Right lobe of liver (tissue), 6 donors: ENCODE data around the gene CAPZB. TPM values are rescaled to one million over a fixed set of nuclear protein-coding genes. Genes with fewer than 3 reads are reported as not detected.

Experiments
- ATAC-seq, 4 donors: fragments of 200-7000 bp; cut with Tn5 transposase; one replicate each; pipeline ENCODE4 v1.9.1; 2020; ENCODE audit warnings: mild to moderate bottlenecking in 4 of 4, moderate library complexity in 4 of 4
- DNase-seq, 3 donors: peaks; one replicate each; pipeline ENCODE4 v3.0.0-alpha.2; 2020
- H3K27ac ChIP-seq, 3 donors: fragments of 200-600 bp; one replicate each; pipeline ENCODE4 v1.8.0; 2022
- H3K27me3 ChIP-seq, 2 donors: fragments of 200-600 bp; one replicate each; pipeline ENCODE4 v1.8.0; 2022
- H3K36me3 ChIP-seq, 4 donors: fragments of 200-600 bp; sonication (generic) in 1 of 4; one replicate each; pipeline versions ENCODE4 v1.5.1 to v1.8.0; 2017 to 2022; ENCODE audit warnings: control low read depth in 1 of 4
- H3K4me1 ChIP-seq, 4 donors: fragments of 200-600 bp; sonication (generic) in 1 of 4; one replicate each; pipeline versions ENCODE4 v1.5.1 to v1.8.0; 2017 to 2022; ENCODE audit warnings: control low read depth in 1 of 4
- H3K4me3 ChIP-seq, 3 donors: fragments of 200-600 bp; one replicate each; pipeline ENCODE4 v1.8.0; 2022
- H3K9me3 ChIP-seq, 4 donors: fragments of 200-600 bp; sonication (generic) in 1 of 4; one replicate each; pipeline versions ENCODE4 v1.5.1 to v1.8.0; 2017 to 2022; ENCODE audit warnings: control low read depth in 1 of 4
- POLR2A ChIP-seq: fragments of 450-650 bp; IDR thresholded peaks from one replicate; pipeline ENCODE4 v1.6.1; 2017; ENCODE audit warnings: antibody characterized with exemption, mild to moderate bottlenecking
- whole genome bisulfite sequencing: methylation state at CpG from one replicate; pipeline ENCODE4 v1.1.6; 2018; ENCODE audit warnings: low coverage, low lambda C conversion rate; ENCODE audit not compliant: insufficient coverage; ENCODE audit errors: missing lambda C conversion rate; 5-methylcytosine and 5-hydroxymethylcytosine counted together
- intact Hi-C, 2 donors: fragments of 100-400 bp; cut with DNase I; formaldehyde crosslinking; loops; one replicate each; pipeline versions ENCODE4 v1.11.2 to v1.14.1; 2022
- total RNA-seq, 6 experiments: library from RNA; depleted of rRNA in 2 of 6; stranded (reverse); fragments of >200 nt in 2 of 6; fragmentation: NEBNext Ultra II Directional in 3 of 6; extraction: Animal tissue kit (Norgen Biotek cat#: 25700) in 3 of 6; gene quantifications; one replicate each; pipeline versions ENCODE4 v1.1.0 to v1.2.4, GENCODE V29; 2016 to 2023
- TF ChIP-seq, protein P1 (sequence below), 4 donors: fragments of 200-600 bp in 3 of 4; fragments of 450-650 bp in 1 of 4; IDR thresholded peaks; one replicate each; pipeline versions ENCODE4 v1.5.1 to v1.8.0; 2016 to 2022; ENCODE audit warnings: antibody characterized with exemption in 4 of 4, mild to moderate bottlenecking in 2 of 4
- donor health status: DM: no; HTN: yes; CAD: no.
- donor health status: DM: no; HTN: no; CAD: no.
- donor health status: DM: no; HTN: no; CAD: no.
- donor health status: DM: no; HTN: yes; CAD: no.
- donor health status: DM: no; HTN: yes; CAD: no.

The CAPZB gene
- total RNA-seq, 6 experiments from 2014 or later = 53.5 to 117 (median 88.0) TPM

DNA sequence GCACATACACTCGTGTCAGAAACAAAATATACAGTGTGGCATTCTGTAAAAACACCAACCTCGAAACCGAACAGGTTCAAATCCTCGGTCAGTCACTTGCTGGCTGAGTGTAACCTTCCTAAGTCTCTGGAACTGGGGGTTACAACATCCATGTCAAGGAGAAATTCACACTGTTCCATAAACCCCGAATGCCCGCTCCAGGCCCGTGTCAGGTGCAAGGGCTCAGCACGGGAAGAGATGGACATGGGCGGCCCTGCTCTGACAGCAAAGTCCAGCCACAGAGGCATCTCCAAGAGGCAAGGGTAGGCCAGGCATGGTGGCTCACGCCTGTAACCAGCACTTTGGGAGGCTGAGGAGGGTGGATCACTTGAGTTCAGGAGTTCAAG, 93.8 kb downstream of the CAPZB start:
- WGBS = 22% methylated on average over 6 of the region's 10 CpGs
- H3K27ac ChIP-seq = peak overlapping the region in 2 of 3 donors; percentile 0 to 33

DNA sequence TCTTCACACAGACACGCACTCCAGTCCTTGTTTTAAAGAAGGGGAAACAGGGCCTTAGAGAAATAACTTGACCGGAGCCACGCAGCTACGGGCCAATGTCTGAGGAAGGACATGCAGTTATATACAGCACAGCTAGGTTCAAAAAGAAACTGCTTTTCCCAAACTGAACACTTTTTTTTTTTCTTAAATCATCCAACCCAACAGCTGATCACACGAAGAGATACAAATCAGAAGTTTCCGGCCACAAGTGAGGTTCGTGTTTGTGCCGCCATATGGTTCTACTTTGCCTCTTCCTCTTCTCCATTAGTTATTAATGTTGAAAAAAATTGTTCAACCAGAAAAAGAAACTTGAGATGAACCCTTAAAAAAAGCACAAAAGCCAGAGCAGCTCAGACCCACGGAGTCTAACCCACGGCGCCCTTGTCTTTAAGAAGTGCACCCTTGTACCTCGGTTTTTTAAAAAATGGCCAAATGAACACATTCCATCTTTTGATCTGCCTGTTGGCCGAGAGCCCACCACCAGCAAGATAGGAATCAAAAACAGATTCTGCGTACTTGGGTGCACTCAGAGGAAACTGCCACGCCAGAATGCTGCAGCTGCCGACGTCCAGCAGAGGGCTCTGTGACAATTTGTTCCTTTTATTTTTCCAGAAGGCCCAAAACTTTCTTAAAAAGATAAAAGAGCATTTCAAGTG, 94.3 kb downstream of the CAPZB start:
- Histone ChIP-seq H3K27ac (peak overlapping the region in 2 of 3 donors; percentile 0 to 33), H3K4me1 (peaks cover 0 to 17% (median 4%) of the 10 kb centered on the region in 4 donors), H3K9me3 (no peaks in the 10 kb centered on the region), H3K27me3 (no peaks in the 10 kb centered on the region), H3K36me3 (peaks cover 0 to 3% (median 0%) of the 10 kb centered on the region in 4 donors), H3K4me3 (no peak overlapping the region)
- ATAC-seq (peak; percentile 37 to 56 (median 44)), DNase-seq (peak in 1 of 3 donors; percentile 40)
- 24% methylated on average over 17 of the region's 17 CpGs for WGBS
- no peak for TF ChIP-seq POLR2A
- TF ChIP-seq, protein P1, sequence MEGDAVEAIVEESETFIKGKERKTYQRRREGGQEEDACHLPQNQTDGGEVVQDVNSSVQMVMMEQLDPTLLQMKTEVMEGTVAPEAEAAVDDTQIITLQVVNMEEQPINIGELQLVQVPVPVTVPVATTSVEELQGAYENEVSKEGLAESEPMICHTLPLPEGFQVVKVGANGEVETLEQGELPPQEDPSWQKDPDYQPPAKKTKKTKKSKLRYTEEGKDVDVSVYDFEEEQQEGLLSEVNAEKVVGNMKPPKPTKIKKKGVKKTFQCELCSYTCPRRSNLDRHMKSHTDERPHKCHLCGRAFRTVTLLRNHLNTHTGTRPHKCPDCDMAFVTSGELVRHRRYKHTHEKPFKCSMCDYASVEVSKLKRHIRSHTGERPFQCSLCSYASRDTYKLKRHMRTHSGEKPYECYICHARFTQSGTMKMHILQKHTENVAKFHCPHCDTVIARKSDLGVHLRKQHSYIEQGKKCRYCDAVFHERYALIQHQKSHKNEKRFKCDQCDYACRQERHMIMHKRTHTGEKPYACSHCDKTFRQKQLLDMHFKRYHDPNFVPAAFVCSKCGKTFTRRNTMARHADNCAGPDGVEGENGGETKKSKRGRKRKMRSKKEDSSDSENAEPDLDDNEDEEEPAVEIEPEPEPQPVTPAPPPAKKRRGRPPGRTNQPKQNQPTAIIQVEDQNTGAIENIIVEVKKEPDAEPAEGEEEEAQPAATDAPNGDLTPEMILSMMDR (IDR thresholded peaks at IDR 0.05) = peak; percentile 64 to 83 (median 79)
- intact Hi-C loops = loop anchor here (5.0 to 10.0 kb wide), 2 partner anchors 61 to 194 kb away; no protein-coding TSS in a partner anchor

More for the DNA sequence above, 93.8 kb downstream of the CAPZB start:
- TF ChIP-seq POLR2A = no peak
- TF ChIP-seq, protein P1 (IDR thresholded peaks at IDR 0.05) = no peak
- intact Hi-C loops = loop anchor here (5.0 to 10.0 kb wide), 2 partner anchors 61 to 193 kb away; no protein-coding TSS in a partner anchor
- ATAC-seq (peak in 1 of 4 donors; percentile 2), DNase-seq (no peak)
- Histone ChIP-seq H3K36me3 (peaks cover 0 to 5% (median 0%) of the 10 kb centered on the region in 4 donors), H3K4me1 (peaks cover 0 to 12% (median 3%) of the 10 kb centered on the region in 4 donors), H3K9me3 (no peaks in the 10 kb centered on the region), H3K27me3 (no peaks in the 10 kb centered on the region), H3K4me3 (no peak overlapping the region)

DNA sequence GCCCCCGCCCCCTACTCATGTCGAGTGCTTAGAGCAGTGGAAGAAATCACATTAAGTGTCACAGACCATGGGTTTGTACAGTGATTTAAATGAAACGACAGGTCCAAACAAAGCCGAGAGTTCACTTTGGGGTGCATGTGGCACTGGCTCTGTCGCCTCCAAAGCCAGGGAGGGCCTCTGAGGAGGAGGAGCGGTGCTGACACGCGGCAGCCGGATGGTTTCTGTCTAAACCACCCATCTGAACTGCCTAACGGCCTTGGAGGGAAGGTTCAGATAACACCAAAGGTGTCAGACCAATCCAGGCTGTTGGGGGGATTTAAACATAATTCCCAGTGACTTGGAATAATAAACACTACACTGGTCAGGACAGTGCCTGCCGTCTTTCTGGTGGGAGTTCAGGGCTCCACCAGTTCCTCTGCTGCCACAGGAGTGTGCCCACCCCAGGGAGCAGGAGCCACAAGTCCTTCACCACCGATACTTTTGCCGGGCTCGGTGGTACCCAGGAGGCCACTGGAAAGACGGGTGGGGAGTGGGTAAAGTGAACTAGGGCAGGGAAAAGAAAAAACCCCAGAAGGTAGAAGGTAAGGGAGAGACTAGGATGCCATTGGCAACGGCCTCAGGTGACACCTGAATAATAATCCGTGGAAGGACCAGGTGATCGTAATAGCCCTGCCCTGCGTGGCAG, 95.0 kb downstream of the CAPZB start:
- H3K27me3 ChIP-seq = no peaks in the 10 kb centered on the region
- H3K4me3 ChIP-seq = no peak overlapping the region
- WGBS = 75% methylated on average over 14 of the region's 19 CpGs
- intact Hi-C loops = loop anchor here (5.0 to 10.0 kb wide), 2 partner anchors 62 to 194 kb away; no protein-coding TSS in a partner anchor
- H3K9me3 ChIP-seq = no peaks in the 10 kb centered on the region
- H3K4me1 ChIP-seq = peaks cover 0 to 23% (median 7%) of the 10 kb centered on the region in 4 donors
- TF ChIP-seq POLR2A = no peak
- TF ChIP-seq, protein P1 (IDR thresholded peaks at IDR 0.05) = no peak
- no peaks in the 10 kb centered on the region for H3K36me3 ChIP-seq
- no peak overlapping the region for H3K27ac ChIP-seq
- ATAC-seq (no peak), DNase-seq (no peak)

DNA sequence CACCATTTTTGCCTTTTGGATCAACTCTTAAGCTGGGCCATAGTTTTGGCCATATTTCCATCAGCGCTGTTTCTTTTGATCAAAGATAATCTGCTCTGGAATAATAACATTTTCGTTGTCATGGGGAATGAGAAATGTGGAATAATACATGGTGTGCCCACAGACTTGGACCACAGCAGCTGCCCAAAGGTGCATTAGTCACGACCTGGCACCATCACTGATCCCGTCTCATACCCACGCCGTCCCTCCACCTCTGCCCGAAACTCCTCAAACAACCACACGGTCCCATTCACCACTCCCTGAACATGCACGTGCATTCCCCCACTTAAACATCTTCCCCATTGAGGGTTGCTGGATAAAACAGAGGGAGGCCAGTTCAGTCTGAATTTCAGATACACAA, 96.4 kb downstream of the CAPZB start:
- no peak overlapping the region for H3K27ac ChIP-seq
- H3K36me3 ChIP-seq = no peaks in the 10 kb centered on the region
- no peak overlapping the region for H3K4me3 ChIP-seq
- no peaks in the 10 kb centered on the region for H3K27me3 ChIP-seq
- ATAC-seq (no peak), DNase-seq (no peak)
- H3K9me3 ChIP-seq = no peaks in the 10 kb centered on the region
- intact Hi-C loops = loop anchor here (5.0 to 10.0 kb wide), 2 partner anchors 263 to 266 kb away; no protein-coding TSS in a partner anchor
- peaks cover 0 to 23% (median 8%) of the 10 kb centered on the region in 4 donors for H3K4me1 ChIP-seq
- WGBS = 92% methylated on average over 4 of the region's 9 CpGs
- no peak for TF ChIP-seq POLR2A
- TF ChIP-seq, protein P1 (IDR thresholded peaks at IDR 0.05) = no peak
